Measurements from ENCODE around the gene CARM1. TPM values are rescaled to one million over a fixed set of nuclear protein-coding genes. Genes with fewer than 3 reads are reported as not detected.

CARM1 gene
- total RNA-seq, 1 donor: 33.7 TPM

- Histone ChIP-seq H3K4me2 (ENCODE audit: insufficient read depth, low read length) (no peak overlapping the region), H3K27ac (ENCODE audit: low read depth, low read length) (no peak overlapping the region), H3K9me3 (ENCODE audit: low read depth, low read length) (no peaks in the 10 kb centered on the region), H4K20me1 (ENCODE audit: insufficient read depth, low read length) (peaks cover 2% of the 10 kb centered on the region), H3K4me3 (ENCODE audit: insufficient read depth, low read length) (no peak overlapping the region), H3K4me1 (ENCODE audit: insufficient read depth, low read length) (peaks cover 13% of the 10 kb centered on the region), H3K27me3 (ENCODE audit: insufficient read depth, low read length) (no peaks in the 10 kb centered on the region), H2AFZ (ENCODE audit: low read length) (no peak overlapping the region), H3K79me2 (ENCODE audit: insufficient read depth, low read length) (no peaks in the 10 kb centered on the region), H3K36me3 (ENCODE audit: insufficient read depth, low read length) (peaks cover 32% of the 10 kb centered on the region)
- peak; percentile 67 for DNase-seq (ENCODE audit: insufficient read length, low spot score, missing footprints)
- TF ChIP-seq, protein P1, sequence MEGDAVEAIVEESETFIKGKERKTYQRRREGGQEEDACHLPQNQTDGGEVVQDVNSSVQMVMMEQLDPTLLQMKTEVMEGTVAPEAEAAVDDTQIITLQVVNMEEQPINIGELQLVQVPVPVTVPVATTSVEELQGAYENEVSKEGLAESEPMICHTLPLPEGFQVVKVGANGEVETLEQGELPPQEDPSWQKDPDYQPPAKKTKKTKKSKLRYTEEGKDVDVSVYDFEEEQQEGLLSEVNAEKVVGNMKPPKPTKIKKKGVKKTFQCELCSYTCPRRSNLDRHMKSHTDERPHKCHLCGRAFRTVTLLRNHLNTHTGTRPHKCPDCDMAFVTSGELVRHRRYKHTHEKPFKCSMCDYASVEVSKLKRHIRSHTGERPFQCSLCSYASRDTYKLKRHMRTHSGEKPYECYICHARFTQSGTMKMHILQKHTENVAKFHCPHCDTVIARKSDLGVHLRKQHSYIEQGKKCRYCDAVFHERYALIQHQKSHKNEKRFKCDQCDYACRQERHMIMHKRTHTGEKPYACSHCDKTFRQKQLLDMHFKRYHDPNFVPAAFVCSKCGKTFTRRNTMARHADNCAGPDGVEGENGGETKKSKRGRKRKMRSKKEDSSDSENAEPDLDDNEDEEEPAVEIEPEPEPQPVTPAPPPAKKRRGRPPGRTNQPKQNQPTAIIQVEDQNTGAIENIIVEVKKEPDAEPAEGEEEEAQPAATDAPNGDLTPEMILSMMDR (IDR thresholded peaks at IDR 0.05; ENCODE audit: extremely low read depth, low read depth, low read length): no peak
Observed at GRCh38 chr19:10831987-10832938, 39.1 kb upstream of the CARM1 start.

DNA sequence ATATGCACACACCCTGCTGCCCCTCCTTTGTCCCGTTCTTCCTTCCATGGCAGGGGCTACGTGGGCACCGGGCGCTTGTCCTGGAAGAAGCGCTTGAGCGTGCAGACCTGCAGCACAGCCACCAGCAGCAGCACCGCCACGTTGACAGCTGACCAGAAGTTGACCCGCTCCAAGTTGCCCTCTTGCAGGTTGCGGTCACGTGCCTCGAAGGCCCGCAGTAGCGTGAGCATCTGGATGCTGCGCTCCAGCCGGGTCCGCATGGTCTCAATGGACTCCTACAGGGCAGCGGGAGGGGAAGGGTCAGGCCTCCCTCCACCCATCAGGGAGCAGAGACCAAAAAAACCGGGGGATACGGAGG is 38.4 kb upstream of the CARM1 start:
- no peak overlapping the region for H3K27ac ChIP-seq (ENCODE audit: low read depth, low read length)
- peaks cover 32% of the 10 kb centered on the region for H3K36me3 ChIP-seq (ENCODE audit: insufficient read depth, low read length)
- no peaks in the 10 kb centered on the region for H3K79me2 ChIP-seq (ENCODE audit: insufficient read depth, low read length)
- H3K4me1 ChIP-seq (ENCODE audit: insufficient read depth, low read length): peaks cover 13% of the 10 kb centered on the region
- no peaks in the 10 kb centered on the region for H3K27me3 ChIP-seq (ENCODE audit: insufficient read depth, low read length)
- H2AFZ ChIP-seq (ENCODE audit: low read length): no peak overlapping the region
- H3K9me3 ChIP-seq (ENCODE audit: low read depth, low read length): no peaks in the 10 kb centered on the region
- TF ChIP-seq, protein P1 (IDR thresholded peaks at IDR 0.05; ENCODE audit: extremely low read depth, low read depth, low read length): no peak
- H3K4me2 ChIP-seq (ENCODE audit: insufficient read depth, low read length): no peak overlapping the region
- no peak overlapping the region for H3K4me3 ChIP-seq (ENCODE audit: insufficient read depth, low read length)
- peak; percentile 41 for DNase-seq (ENCODE audit: insufficient read length, low spot score, missing footprints)
- H4K20me1 ChIP-seq (ENCODE audit: insufficient read depth, low read length): peaks cover 2% of the 10 kb centered on the region

GRCh38 chr19:10835089-10835753 is 36.1 kb upstream of the CARM1 start:
- Histone ChIP-seq H2AFZ (ENCODE audit: low read length) (no peak overlapping the region), H3K9me3 (ENCODE audit: low read depth, low read length) (no peaks in the 10 kb centered on the region), H3K27me3 (ENCODE audit: insufficient read depth, low read length) (no peaks in the 10 kb centered on the region), H3K4me3 (ENCODE audit: insufficient read depth, low read length) (peak overlapping the region; percentile 88), H3K79me2 (ENCODE audit: insufficient read depth, low read length) (no peaks in the 10 kb centered on the region), H3K4me2 (ENCODE audit: insufficient read depth, low read length) (peak overlapping the region; percentile 87), H3K4me1 (ENCODE audit: insufficient read depth, low read length) (peaks cover 13% of the 10 kb centered on the region), H3K36me3 (ENCODE audit: insufficient read depth, low read length) (peaks cover 22% of the 10 kb centered on the region), H4K20me1 (ENCODE audit: insufficient read depth, low read length) (peaks cover 2% of the 10 kb centered on the region), H3K27ac (ENCODE audit: low read depth, low read length) (peak overlapping the region; percentile 31)
- peak; percentile 35 for DNase-seq (ENCODE audit: insufficient read length, low spot score, missing footprints)
- TF ChIP-seq, protein P1 (IDR thresholded peaks at IDR 0.05; ENCODE audit: extremely low read depth, low read depth, low read length): no peak

All from osteoblast (primary cell).